ENCODE measurements around the gene IQCF6. TPM values are rescaled to one million over a fixed set of nuclear protein-coding genes. Genes with fewer than 3 reads are reported as not detected.
"Not testable (repeated sequence)": the region's sequence is repeated elsewhere in the genome, so short reads cannot be mapped to it uniquely, and the experiment has no call there.

Gene IQCF6
- total RNA-seq, 1 donor from 2014 or later, result not detected

GRCh38 chr3:51794206-51794605, 15.2 kb upstream of the IQCF6 start:
- peaks cover 45% of the 10 kb centered on the region for H3K27me3 Mint-ChIP-seq (ENCODE audit: low read depth)

GRCh38 chr3:51792206-51792605, 13.2 kb upstream of the IQCF6 start:
- no peak for TF ChIP-seq CTCF (IDR thresholded peaks at IDR 0.05)
- Mint-ChIP-seq H3K9me3 (ENCODE audit: low read depth) (no peaks in the 10 kb centered on the region), H3K27ac (ENCODE audit: unreplicated experiment) (no peak overlapping the region), H3K4me3 (ENCODE audit: unreplicated experiment) (no peak overlapping the region), H3K27me3 (ENCODE audit: low read depth) (peaks cover 39% of the 10 kb centered on the region), H3K36me3 (ENCODE audit: low read depth) (no peaks in the 10 kb centered on the region), H3K4me1 (ENCODE audit: low read depth) (no peaks in the 10 kb centered on the region)
- DNase-seq (ENCODE audit: low spot score), result no peak

More at GRCh38 chr3:51794206-51794605, 15.2 kb upstream of the IQCF6 start:
- no peak for DNase-seq (ENCODE audit: low spot score)
- H3K36me3 Mint-ChIP-seq (ENCODE audit: low read depth), result no peaks in the 10 kb centered on the region
- no peaks in the 10 kb centered on the region for H3K9me3 Mint-ChIP-seq (ENCODE audit: low read depth)
- H3K4me3 Mint-ChIP-seq (ENCODE audit: unreplicated experiment), result no peak overlapping the region
- no peak overlapping the region for H3K27ac Mint-ChIP-seq (ENCODE audit: unreplicated experiment)
- TF ChIP-seq CTCF (IDR thresholded peaks at IDR 0.05), result no peak
- no peaks in the 10 kb centered on the region for H3K4me1 Mint-ChIP-seq (ENCODE audit: low read depth)

- DNase-seq (ENCODE audit: low spot score), result no peak
- peaks cover 32% of the 10 kb centered on the region for H3K27me3 Mint-ChIP-seq (ENCODE audit: low read depth)
- no peaks in the 10 kb centered on the region for H3K4me1 Mint-ChIP-seq (ENCODE audit: low read depth)
- H3K36me3 Mint-ChIP-seq (ENCODE audit: low read depth), result no peaks in the 10 kb centered on the region
- no peak overlapping the region for H3K4me3 Mint-ChIP-seq (ENCODE audit: unreplicated experiment)
- TF ChIP-seq CTCF (IDR thresholded peaks at IDR 0.05), result no peak
- no peaks in the 10 kb centered on the region for H3K9me3 Mint-ChIP-seq (ENCODE audit: low read depth)
- no peak overlapping the region for H3K27ac Mint-ChIP-seq (ENCODE audit: unreplicated experiment)
Measured at GRCh38 chr3:51789437-51789836, 10.4 kb upstream of the IQCF6 start.

GRCh38 chr3:51787576-51787975, 8.5 kb upstream of the IQCF6 start:
- not testable (repeated sequence) for H3K4me1 Mint-ChIP-seq (ENCODE audit: low read depth); H3K36me3 Mint-ChIP-seq (ENCODE audit: low read depth); DNase-seq (ENCODE audit: low spot score); H3K9me3 Mint-ChIP-seq (ENCODE audit: low read depth); H3K4me3 Mint-ChIP-seq (ENCODE audit: unreplicated experiment); H3K27ac Mint-ChIP-seq (ENCODE audit: unreplicated experiment)
- H3K27me3 Mint-ChIP-seq (ENCODE audit: low read depth), result peaks cover 43% of the 10 kb centered on the region

- no peak for TF ChIP-seq CTCF (IDR thresholded peaks at IDR 0.05)
- H3K27ac Mint-ChIP-seq (ENCODE audit: unreplicated experiment), result no peak overlapping the region
- H3K36me3 Mint-ChIP-seq (ENCODE audit: low read depth), result no peaks in the 10 kb centered on the region
- H3K4me1 Mint-ChIP-seq (ENCODE audit: low read depth), result no peaks in the 10 kb centered on the region
- peaks cover 43% of the 10 kb centered on the region for H3K27me3 Mint-ChIP-seq (ENCODE audit: low read depth)
- H3K9me3 Mint-ChIP-seq (ENCODE audit: low read depth), result no peaks in the 10 kb centered on the region
- H3K4me3 Mint-ChIP-seq (ENCODE audit: unreplicated experiment), result no peak overlapping the region
- DNase-seq (ENCODE audit: low spot score), result no peak
Measured at GRCh38 chr3:51786267-51786666, 7.2 kb upstream of the IQCF6 start.

- TF ChIP-seq CTCF (IDR thresholded peaks at IDR 0.05), result no peak
- H3K36me3 Mint-ChIP-seq (ENCODE audit: low read depth), result no peaks in the 10 kb centered on the region
- peaks cover 3% of the 10 kb centered on the region for H3K9me3 Mint-ChIP-seq (ENCODE audit: low read depth)
- no peaks in the 10 kb centered on the region for H3K4me1 Mint-ChIP-seq (ENCODE audit: low read depth)
- no peak for DNase-seq (ENCODE audit: low spot score)
- H3K4me3 Mint-ChIP-seq (ENCODE audit: unreplicated experiment), result no peak overlapping the region
- no peak overlapping the region for H3K27ac Mint-ChIP-seq (ENCODE audit: unreplicated experiment)
- H3K27me3 Mint-ChIP-seq (ENCODE audit: low read depth), result peaks cover 17% of the 10 kb centered on the region
Measured at GRCh38 chr3:51778554-51778953, 483 bp downstream of the IQCF6 start.
